ENCODE measurements around the gene GALNT14. TPM values are rescaled to one million over a fixed set of nuclear protein-coding genes. Genes with fewer than 3 reads are reported as not detected.

The GALNT14 gene
- polyA plus RNA-seq, 2 donors: 17.2 to 23.5 TPM

GRCh38 chr2:30860726-30861125 lies 277.5 kb downstream of the GALNT14 start:
- no peaks in the 10 kb centered on the region for H3K36me3 ChIP-seq (ENCODE audit: control insufficient read depth in 2 of 2, insufficient read depth in 2 of 2, low read length in 1 of 2)
- H3K27ac ChIP-seq (ENCODE audit: low read depth in 2 of 2, low read length in 1 of 2): no peak overlapping the region
- peaks cover under 1 to 1% of the 10 kb centered on the region in 2 donors for H3K4me1 ChIP-seq (ENCODE audit: control insufficient read depth in 2 of 2, insufficient read depth in 2 of 2, low read length in 1 of 2)
- no peaks in the 10 kb centered on the region for H3K27me3 ChIP-seq (ENCODE audit: control insufficient read depth in 1 of 2, insufficient read depth in 2 of 2, low read length in 2 of 2)
- no peaks in the 10 kb centered on the region for H3K9me3 ChIP-seq (ENCODE audit: control insufficient read depth in 2 of 2, insufficient read depth in 1 of 2, low read depth in 1 of 2, low read length in 1 of 2)
- 53 to 65% methylated on average over 4 of the region's 4 CpGs for WGBS, 2 donors
- H3K4me3 ChIP-seq (ENCODE audit: low read depth in 1 of 2, low read length in 2 of 2): no peak overlapping the region

Other genes with a start within 250 kb of the GALNT14 start
- 100 to 1,000 TPM in 1 of 2 donors, 10 to 100 TPM in 1; 72.7 to 141 TPM for gene CAPN14, start 79.1 kb upstream of the GALNT14 start, polyA plus RNA-seq
- gene EHD3, start 95.7 kb upstream of the GALNT14 start, polyA plus RNA-seq: 10 to 100 TPM; 24.1 to 27.4 TPM